ENCODE measurements around the gene ATP13A4. TPM values are rescaled to one million over a fixed set of nuclear protein-coding genes. Genes with fewer than 3 reads are reported as not detected.

Gene ATP13A4
- total RNA-seq, 1 donor from 2014 or later = not detected

DNA sequence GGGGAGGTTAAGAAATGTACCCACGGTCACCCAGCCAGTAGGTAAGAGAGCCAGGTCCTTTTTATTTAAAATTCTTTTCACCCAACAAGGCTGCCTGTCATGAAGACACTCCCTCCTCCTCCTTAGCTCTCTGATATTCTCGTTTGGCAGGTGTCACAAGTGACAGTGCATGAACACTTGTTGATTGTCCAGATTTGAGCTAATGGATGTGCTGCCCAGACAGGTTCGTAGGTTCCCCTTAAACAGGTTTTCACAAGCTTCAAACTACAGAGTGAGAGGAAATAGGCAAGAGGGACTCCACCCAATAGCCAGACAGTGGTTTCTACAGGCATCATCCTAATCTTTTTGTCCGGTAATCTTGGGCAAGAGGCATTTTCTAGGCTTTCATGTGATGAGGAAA lies 32.2 kb downstream of the ATP13A4 start:
- TF ChIP-seq, protein P1, sequence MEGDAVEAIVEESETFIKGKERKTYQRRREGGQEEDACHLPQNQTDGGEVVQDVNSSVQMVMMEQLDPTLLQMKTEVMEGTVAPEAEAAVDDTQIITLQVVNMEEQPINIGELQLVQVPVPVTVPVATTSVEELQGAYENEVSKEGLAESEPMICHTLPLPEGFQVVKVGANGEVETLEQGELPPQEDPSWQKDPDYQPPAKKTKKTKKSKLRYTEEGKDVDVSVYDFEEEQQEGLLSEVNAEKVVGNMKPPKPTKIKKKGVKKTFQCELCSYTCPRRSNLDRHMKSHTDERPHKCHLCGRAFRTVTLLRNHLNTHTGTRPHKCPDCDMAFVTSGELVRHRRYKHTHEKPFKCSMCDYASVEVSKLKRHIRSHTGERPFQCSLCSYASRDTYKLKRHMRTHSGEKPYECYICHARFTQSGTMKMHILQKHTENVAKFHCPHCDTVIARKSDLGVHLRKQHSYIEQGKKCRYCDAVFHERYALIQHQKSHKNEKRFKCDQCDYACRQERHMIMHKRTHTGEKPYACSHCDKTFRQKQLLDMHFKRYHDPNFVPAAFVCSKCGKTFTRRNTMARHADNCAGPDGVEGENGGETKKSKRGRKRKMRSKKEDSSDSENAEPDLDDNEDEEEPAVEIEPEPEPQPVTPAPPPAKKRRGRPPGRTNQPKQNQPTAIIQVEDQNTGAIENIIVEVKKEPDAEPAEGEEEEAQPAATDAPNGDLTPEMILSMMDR (IDR thresholded peaks at IDR 0.05) = no peak
- Mint-ChIP-seq H3K36me3 (ENCODE audit: low read depth) (no peaks in the 10 kb centered on the region), H3K9me3 (ENCODE audit: low read depth) (no peaks in the 10 kb centered on the region), H3K4me1 (ENCODE audit: low read depth) (no peaks in the 10 kb centered on the region), H3K27ac (ENCODE audit: unreplicated experiment) (no peak overlapping the region), H3K27me3 (ENCODE audit: low read depth) (peaks cover 14% of the 10 kb centered on the region), H3K4me3 (ENCODE audit: unreplicated experiment) (no peak overlapping the region)
- DNase-seq (ENCODE audit: low spot score) = no peak

- DNase-seq (ENCODE audit: low spot score) = no peak
- Mint-ChIP-seq H3K27ac (ENCODE audit: unreplicated experiment) (no peak overlapping the region), H3K4me1 (ENCODE audit: low read depth) (no peaks in the 10 kb centered on the region), H3K4me3 (ENCODE audit: unreplicated experiment) (no peak overlapping the region), H3K36me3 (ENCODE audit: low read depth) (no peaks in the 10 kb centered on the region), H3K27me3 (ENCODE audit: low read depth) (peaks cover 14% of the 10 kb centered on the region), H3K9me3 (ENCODE audit: low read depth) (no peaks in the 10 kb centered on the region)
- TF ChIP-seq, protein P1 (IDR thresholded peaks at IDR 0.05) = no peak
Observed at GRCh38 chr3:193520738-193521137, 34.0 kb downstream of the ATP13A4 start.

DNA sequence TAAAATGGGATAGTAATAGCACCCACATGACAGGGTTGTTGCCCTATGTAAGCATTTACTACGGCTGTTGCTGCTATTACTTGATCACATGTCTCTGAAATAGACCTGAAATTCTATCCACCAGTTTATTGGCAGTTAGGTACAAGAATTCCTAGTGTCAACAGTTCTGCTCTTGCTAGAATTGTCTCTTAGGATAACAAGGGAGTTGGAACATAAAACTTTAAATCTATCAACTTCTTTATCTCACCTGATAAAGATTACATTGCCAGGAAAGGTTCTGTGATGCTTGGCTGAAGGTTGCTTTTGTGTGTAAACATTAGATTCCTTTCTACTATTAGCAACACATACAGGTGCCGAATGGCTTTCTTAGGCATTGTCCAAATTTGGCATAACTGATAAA lies 38.7 kb downstream of the ATP13A4 start:
- H3K4me1 Mint-ChIP-seq (ENCODE audit: low read depth) = no peaks in the 10 kb centered on the region
- TF ChIP-seq, protein P1 (IDR thresholded peaks at IDR 0.05) = no peak
- H3K4me3 Mint-ChIP-seq (ENCODE audit: unreplicated experiment) = no peak overlapping the region
- no peak overlapping the region for H3K27ac Mint-ChIP-seq (ENCODE audit: unreplicated experiment)
- no peaks in the 10 kb centered on the region for H3K9me3 Mint-ChIP-seq (ENCODE audit: low read depth)
- no peak for DNase-seq (ENCODE audit: low spot score)
- no peaks in the 10 kb centered on the region for H3K36me3 Mint-ChIP-seq (ENCODE audit: low read depth)
- H3K27me3 Mint-ChIP-seq (ENCODE audit: low read depth) = peaks cover 12% of the 10 kb centered on the region

- Mint-ChIP-seq H3K36me3 (ENCODE audit: low read depth) (no peaks in the 10 kb centered on the region), H3K27ac (ENCODE audit: unreplicated experiment) (no peak overlapping the region), H3K4me1 (ENCODE audit: low read depth) (no peaks in the 10 kb centered on the region), H3K4me3 (ENCODE audit: unreplicated experiment) (no peak overlapping the region), H3K27me3 (ENCODE audit: low read depth) (peaks cover 8% of the 10 kb centered on the region), H3K9me3 (ENCODE audit: low read depth) (no peaks in the 10 kb centered on the region)
- no peak for DNase-seq (ENCODE audit: low spot score)
- TF ChIP-seq, protein P1 (IDR thresholded peaks at IDR 0.05) = no peak
Observed at GRCh38 chr3:193510154-193510553, 44.5 kb downstream of the ATP13A4 start.

- DNase-seq (ENCODE audit: low spot score) = no peak
- no peak overlapping the region for H3K27ac Mint-ChIP-seq (ENCODE audit: unreplicated experiment)
- peaks cover 10% of the 10 kb centered on the region for H3K27me3 Mint-ChIP-seq (ENCODE audit: low read depth)
- H3K9me3 Mint-ChIP-seq (ENCODE audit: low read depth) = no peaks in the 10 kb centered on the region
- TF ChIP-seq, protein P1 (IDR thresholded peaks at IDR 0.05) = no peak
- H3K4me1 Mint-ChIP-seq (ENCODE audit: low read depth) = no peaks in the 10 kb centered on the region
- no peak overlapping the region for H3K4me3 Mint-ChIP-seq (ENCODE audit: unreplicated experiment)
- H3K36me3 Mint-ChIP-seq (ENCODE audit: low read depth) = no peaks in the 10 kb centered on the region
Observed at GRCh38 chr3:193509103-193509965, 45.4 kb downstream of the ATP13A4 start.
